Pancreas (tissue), 10 donors: Measurements from ENCODE around the gene PIGN. TPM values are rescaled to one million over a fixed set of nuclear protein-coding genes. Genes with fewer than 3 reads are reported as not detected.

Experiments used
- ATAC-seq, 4 donors: fragments of 200-7000 bp; cut with Tn5 transposase; one replicate each; pipeline versions ENCODE4 v1.8.0 to v1.9.1; 2020; ENCODE audit warnings: mild to moderate bottlenecking in 4 of 4, moderate library complexity in 4 of 4
- DNase-seq, 6 donors: peaks; one replicate each; pipeline ENCODE4 v3.0.0-alpha.2; 2020
- FAIRE-seq: peaks from 2 replicates; lab custom pipeline; 2012; peaks lifted over from hg19 to GRCh38; lab: Jason Lieb, UNC
- H3K27ac ChIP-seq, 4 donors: fragments of 200-600 bp; sonication (generic); 1 replicate in 3 of 4; 2 replicates in 1 of 4; pipeline versions ENCODE4 v1.5.0 to v1.8.0; 2020
- H3K27me3 ChIP-seq, 4 donors: fragments of 200-600 bp; one replicate each; pipeline ENCODE4 v1.8.0; 2021
- H3K36me3 ChIP-seq, 3 donors: fragments of 200-600 bp; sonication (generic) in 1 of 3; one replicate each; pipeline versions ENCODE4 v1.5.0 to v1.8.0; 2020 to 2021
- H3K4me1 ChIP-seq, 3 donors: fragments of 200-600 bp; one replicate each; pipeline ENCODE4 v1.8.0; 2021
- H3K4me3 ChIP-seq, 4 donors: fragments of 200-600 bp; sonication (generic) in 2 of 4; one replicate each; pipeline versions ENCODE4 v1.5.0 to v1.8.0; 2020 to 2021
- H3K9me3 ChIP-seq, 4 donors: fragments of 200-600 bp; one replicate each; pipeline ENCODE4 v1.8.0; 2021
- WGBS, 2 donors: extraction: QIAGEN DNeasy Blood & Tissue Kit; methylation state at CpG; one replicate each; pipeline ENCODE4 v1.1.7; 2013; 5-methylcytosine and 5-hydroxymethylcytosine counted together
- intact Hi-C, 3 donors: fragments of 100-400 bp; cut with DNase I; formaldehyde crosslinking; loops; one replicate each; pipeline versions ENCODE4 v1.11.1 to v1.14.2; 2022
- polyA plus RNA-seq, 2 donors: library from polyadenylated mRNA; stranded (reverse); fragments of 200-250 nt; gene quantifications; one replicate each; pipeline ENCODE4 v1.2.3, GENCODE V29; 2013
- total RNA-seq, 6 donors: library from RNA; stranded (reverse); fragmentation: NEBNext Ultra II Directional in 4 of 6; extraction: Animal tissue kit (Norgen Biotek cat#: 25700) in 4 of 6; gene quantifications; one replicate each; pipeline versions ENCODE4 v1.2.1 to v1.2.4, GENCODE V29; 2021 to 2023
- TF ChIP-seq, protein P1 (sequence below), 4 donors: fragments of 200-600 bp; sonication (generic) in 3 of 4; IDR thresholded peaks; one replicate each; pipeline versions ENCODE4 v1.5.0 to v1.8.0; 2021; ENCODE audit warnings: antibody characterized with exemption in 4 of 4
- donor health status: healthy with polysubstance abuse.
- donor health status: DM: no; HTN: no; CAD: no; lungs with moderate emphysema.
- donor health status: DM: no; HTN: no; CAD: no.
- donor health status: control.
- donor health status: control.
- donor health status: Bipolar disorder and iron deficiency.
- donor health status: DM: yes; HTN: yes; CAD: no.
- donor health status: DM: no; HTN: no; CAD: no.
- donor health status: DM: no; HTN: no; CAD: no.
- donor health status: DM: yes; HTN: yes; CAD: no.

Gene PIGN, protein sequence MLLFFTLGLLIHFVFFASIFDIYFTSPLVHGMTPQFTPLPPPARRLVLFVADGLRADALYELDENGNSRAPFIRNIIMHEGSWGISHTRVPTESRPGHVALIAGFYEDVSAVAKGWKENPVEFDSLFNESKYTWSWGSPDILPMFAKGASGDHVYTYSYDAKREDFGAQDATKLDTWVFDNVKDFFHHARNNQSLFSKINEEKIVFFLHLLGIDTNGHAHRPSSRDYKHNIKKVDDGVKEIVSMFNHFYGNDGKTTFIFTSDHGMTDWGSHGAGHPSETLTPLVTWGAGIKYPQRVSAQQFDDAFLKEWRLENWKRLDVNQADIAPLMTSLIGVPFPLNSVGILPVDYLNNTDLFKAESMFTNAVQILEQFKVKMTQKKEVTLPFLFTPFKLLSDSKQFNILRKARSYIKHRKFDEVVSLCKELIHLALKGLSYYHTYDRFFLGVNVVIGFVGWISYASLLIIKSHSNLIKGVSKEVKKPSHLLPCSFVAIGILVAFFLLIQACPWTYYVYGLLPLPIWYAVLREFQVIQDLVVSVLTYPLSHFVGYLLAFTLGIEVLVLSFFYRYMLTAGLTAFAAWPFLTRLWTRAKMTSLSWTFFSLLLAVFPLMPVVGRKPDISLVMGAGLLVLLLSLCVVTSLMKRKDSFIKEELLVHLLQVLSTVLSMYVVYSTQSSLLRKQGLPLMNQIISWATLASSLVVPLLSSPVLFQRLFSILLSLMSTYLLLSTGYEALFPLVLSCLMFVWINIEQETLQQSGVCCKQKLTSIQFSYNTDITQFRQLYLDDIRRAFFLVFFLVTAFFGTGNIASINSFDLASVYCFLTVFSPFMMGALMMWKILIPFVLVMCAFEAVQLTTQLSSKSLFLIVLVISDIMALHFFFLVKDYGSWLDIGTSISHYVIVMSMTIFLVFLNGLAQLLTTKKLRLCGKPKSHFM
- total RNA-seq = 10 to 100 TPM; 14.3 to 23.1 (median 19.4) TPM
- 1 to 10 TPM; 3.1 to 7.0 TPM for polyA plus RNA-seq

DNA sequence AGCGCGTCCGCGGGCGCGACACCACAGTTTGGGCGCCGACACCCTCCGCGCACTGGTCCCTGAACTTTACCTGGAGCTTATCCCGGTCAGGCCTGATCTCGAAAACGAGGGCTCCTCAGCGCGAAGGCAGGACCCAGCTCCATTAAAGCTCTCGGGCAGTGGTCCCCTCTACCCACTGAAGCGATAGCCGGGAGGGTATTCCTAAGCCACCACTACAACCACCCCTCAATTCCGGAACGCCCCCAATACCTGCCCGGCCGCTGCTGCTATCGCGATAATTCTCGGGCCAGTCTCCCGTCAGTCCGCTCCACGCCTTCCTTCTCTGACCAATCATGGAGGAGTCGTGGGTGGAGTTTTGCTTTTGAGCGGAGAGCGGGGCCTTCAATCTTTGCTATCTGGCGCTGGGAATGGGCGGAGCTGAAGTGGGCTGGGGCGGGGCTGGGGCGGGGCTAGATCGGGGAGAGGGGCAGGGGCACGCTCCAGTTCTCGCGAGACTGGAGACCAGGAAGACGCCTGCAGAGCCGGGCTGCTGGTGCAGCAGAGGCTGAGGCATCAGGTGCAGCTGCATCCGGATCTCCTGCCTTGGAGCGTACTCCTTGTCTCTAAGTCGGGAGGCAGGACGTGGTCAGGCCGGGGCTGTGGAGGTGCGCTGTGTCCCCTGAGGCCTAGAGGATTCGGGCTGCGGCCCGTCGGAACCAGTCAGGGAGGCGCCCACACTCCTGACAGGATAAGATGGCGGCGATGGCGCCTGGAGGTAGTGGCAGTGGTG lies at the start of gene PIGN, which contains the start of gene RELCH:
Gene PIGN (minus strand): TSS at position 283 of the 769 bp plus-strand sequence. CDS start 25,703 bp downstream, outside the sequence.
Gene RELCH (plus strand): TSS at position 482 of the 769 bp plus-strand sequence. CDS start 251 bp downstream, at position 733.
- ATAC-seq (peak; percentile 93 to 96 (median 94)), DNase-seq (peak; percentile 89 to 98 (median 96)), FAIRE-seq (peak; percentile 64)
- Histone ChIP-seq H3K27ac (peak within 1 kb of the TSS; percentile 67 to 81 (median 77)), H3K36me3 (no peaks in the 10 kb centered on the region), H3K9me3 (no peaks in the 10 kb centered on the region), H3K27me3 (no peaks in the 10 kb centered on the region), H3K4me1 (peaks cover 8 to 35% (median 28%) of the 10 kb centered on the region in 3 donors), H3K4me3 (peak within 1 kb of the TSS; percentile 63 to 95 (median 94))
- TF ChIP-seq, protein P1, sequence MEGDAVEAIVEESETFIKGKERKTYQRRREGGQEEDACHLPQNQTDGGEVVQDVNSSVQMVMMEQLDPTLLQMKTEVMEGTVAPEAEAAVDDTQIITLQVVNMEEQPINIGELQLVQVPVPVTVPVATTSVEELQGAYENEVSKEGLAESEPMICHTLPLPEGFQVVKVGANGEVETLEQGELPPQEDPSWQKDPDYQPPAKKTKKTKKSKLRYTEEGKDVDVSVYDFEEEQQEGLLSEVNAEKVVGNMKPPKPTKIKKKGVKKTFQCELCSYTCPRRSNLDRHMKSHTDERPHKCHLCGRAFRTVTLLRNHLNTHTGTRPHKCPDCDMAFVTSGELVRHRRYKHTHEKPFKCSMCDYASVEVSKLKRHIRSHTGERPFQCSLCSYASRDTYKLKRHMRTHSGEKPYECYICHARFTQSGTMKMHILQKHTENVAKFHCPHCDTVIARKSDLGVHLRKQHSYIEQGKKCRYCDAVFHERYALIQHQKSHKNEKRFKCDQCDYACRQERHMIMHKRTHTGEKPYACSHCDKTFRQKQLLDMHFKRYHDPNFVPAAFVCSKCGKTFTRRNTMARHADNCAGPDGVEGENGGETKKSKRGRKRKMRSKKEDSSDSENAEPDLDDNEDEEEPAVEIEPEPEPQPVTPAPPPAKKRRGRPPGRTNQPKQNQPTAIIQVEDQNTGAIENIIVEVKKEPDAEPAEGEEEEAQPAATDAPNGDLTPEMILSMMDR (IDR thresholded peaks at IDR 0.05) = no peak
- 0% methylated on average over 55 of the region's 55 CpGs for WGBS, 2 donors
- intact Hi-C loops = loop anchor here in 1 of 3 donors (5.0 kb wide), 1 partner anchor 65 kb away; no protein-coding TSS in a partner anchor

DNA sequence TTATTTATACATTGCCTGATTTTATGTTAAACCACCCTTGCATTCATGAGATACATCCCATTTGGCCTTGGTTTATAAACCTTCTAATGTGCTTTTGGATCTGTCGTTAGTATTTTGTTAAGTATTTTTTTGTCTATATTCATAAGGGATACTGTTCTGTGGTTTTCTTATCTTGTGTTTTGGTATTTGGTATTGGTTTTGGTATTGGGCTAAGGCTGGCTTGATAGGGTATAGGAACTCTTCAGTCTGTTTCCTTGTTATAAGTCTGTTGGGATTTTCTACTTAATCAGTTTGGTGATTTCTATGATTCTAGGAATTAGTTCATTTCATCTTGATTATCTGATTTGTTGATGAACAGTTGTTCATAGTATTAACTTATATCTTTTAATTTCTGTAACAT lies 49.4 kb upstream of the PIGN start:
- intact Hi-C loops = no loop called here
- Histone ChIP-seq H3K4me3 (no peak overlapping the region), H3K9me3 (no peaks in the 10 kb centered on the region), H3K4me1 (no peaks in the 10 kb centered on the region), H3K27ac (no peak overlapping the region), H3K36me3 (peaks cover 0 to 4% (median 3%) of the 10 kb centered on the region in 3 donors), H3K27me3 (no peaks in the 10 kb centered on the region)
- FAIRE-seq = no peak
- 93 to 100% methylated on average over 1 of the region's 1 CpG for WGBS, 2 donors
- TF ChIP-seq, protein P1 (IDR thresholded peaks at IDR 0.05) = no peak
- no peak for ATAC-seq
- no peak for DNase-seq

DNA sequence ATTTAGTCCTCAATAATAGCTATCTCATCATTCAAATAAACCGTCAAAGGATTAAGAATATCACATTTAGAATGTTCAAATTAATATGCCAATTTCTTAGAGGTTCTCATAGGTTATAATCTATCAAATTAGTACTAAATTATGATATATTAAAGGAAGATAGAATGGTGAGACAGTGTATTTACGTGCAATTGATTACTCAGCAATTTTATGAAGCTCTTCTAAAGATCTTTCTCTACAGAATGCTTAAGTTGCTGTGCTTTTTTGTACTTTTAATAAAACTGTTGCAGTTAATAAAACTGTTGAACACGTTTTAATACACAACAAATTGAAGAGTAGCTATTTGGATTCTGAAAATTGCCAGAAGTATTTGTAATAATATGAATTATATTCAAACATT lies 39.2 kb upstream of the PIGN start:
- Histone ChIP-seq H3K4me1 (no peaks in the 10 kb centered on the region), H3K27ac (no peak overlapping the region), H3K4me3 (no peak overlapping the region), H3K27me3 (no peaks in the 10 kb centered on the region), H3K9me3 (no peaks in the 10 kb centered on the region), H3K36me3 (peaks cover 0 to 23% (median 4%) of the 10 kb centered on the region in 3 donors)
- TF ChIP-seq, protein P1 (IDR thresholded peaks at IDR 0.05) = no peak
- intact Hi-C loops = no loop called here
- FAIRE-seq (no peak), ATAC-seq (no peak), DNase-seq (no peak)
- 93 to 95% methylated on average over 3 of the region's 3 CpGs for WGBS, 2 donors

DNA sequence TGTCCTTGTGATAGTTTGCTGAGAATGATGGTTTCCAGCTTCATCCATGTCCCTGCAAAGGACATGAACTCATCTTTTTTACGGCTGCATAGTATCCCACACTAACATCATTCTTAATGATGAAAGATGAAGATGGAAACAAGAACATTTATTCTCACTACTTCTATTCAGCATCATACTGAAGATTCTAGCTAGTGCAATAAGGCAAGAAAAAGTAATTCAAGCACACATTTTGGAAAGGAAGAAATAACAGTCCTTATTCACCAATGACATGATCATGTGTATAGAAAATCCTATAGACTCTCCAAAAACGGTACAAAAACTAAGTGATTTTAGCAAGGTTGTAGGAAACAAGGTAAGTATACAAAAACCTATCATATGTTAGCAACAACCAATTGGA lies 37.4 kb upstream of the PIGN start:
- intact Hi-C loops = no loop called here
- Histone ChIP-seq H3K4me3 (no peak overlapping the region), H3K27ac (no peak overlapping the region), H3K36me3 (peaks cover 0 to 23% (median 4%) of the 10 kb centered on the region in 3 donors), H3K4me1 (no peaks in the 10 kb centered on the region), H3K9me3 (no peaks in the 10 kb centered on the region), H3K27me3 (no peaks in the 10 kb centered on the region)
- TF ChIP-seq, protein P1 (IDR thresholded peaks at IDR 0.05) = no peak
- WGBS, 2 donors = 98 to 99% methylated on average over 2 of the region's 2 CpGs
- DNase-seq (no peak), FAIRE-seq (no peak), ATAC-seq (no peak)
